Measurements from ENCODE around the gene ILKAP.

GRCh38 chr2:238220892-238221521 is 17.5 kb upstream of the ILKAP start:
- TF ChIP-seq, protein P1, sequence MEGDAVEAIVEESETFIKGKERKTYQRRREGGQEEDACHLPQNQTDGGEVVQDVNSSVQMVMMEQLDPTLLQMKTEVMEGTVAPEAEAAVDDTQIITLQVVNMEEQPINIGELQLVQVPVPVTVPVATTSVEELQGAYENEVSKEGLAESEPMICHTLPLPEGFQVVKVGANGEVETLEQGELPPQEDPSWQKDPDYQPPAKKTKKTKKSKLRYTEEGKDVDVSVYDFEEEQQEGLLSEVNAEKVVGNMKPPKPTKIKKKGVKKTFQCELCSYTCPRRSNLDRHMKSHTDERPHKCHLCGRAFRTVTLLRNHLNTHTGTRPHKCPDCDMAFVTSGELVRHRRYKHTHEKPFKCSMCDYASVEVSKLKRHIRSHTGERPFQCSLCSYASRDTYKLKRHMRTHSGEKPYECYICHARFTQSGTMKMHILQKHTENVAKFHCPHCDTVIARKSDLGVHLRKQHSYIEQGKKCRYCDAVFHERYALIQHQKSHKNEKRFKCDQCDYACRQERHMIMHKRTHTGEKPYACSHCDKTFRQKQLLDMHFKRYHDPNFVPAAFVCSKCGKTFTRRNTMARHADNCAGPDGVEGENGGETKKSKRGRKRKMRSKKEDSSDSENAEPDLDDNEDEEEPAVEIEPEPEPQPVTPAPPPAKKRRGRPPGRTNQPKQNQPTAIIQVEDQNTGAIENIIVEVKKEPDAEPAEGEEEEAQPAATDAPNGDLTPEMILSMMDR (IDR thresholded peaks at IDR 0.05): no peak
- TF ChIP-seq EP300 (IDR thresholded peaks at IDR 0.05) (no peak), POLR2AphosphoS5 (IDR thresholded peaks at IDR 0.05) (peak; percentile 6 to 29)

Data from esophagus muscularis mucosa (tissue), 4 donors.